Measurements from ENCODE around the gene SQSTM1. TPM values are rescaled to one million over a fixed set of nuclear protein-coding genes. Genes with fewer than 3 reads are reported as not detected.

The SQSTM1 gene
- total RNA-seq, 2 donors from 2014 or later, result 375 to 469 TPM

GRCh38 chr5:179828756-179829421, 8.2 kb downstream of the SQSTM1 start:
- Histone ChIP-seq H3K4me1 (ENCODE audit: control insufficient read depth in 1 of 2, low read depth in 2 of 2) (peaks cover 16 to 49% of the 10 kb centered on the region in 2 donors), H3K4me3 (no peak overlapping the region), H3K27me3 (replicated peaks; ENCODE audit: insufficient read depth) (no peaks in the 10 kb centered on the region), H3K9me3 (no peaks in the 10 kb centered on the region), H3K27ac (peak overlapping the region in 1 of 2 donors; percentile 22), H3K36me3 (peaks cover 94% of the 10 kb centered on the region)
- TF ChIP-seq CTCF (IDR thresholded peaks at IDR 0.05), result no peak
- ATAC-seq (ENCODE audit: insufficient number of reproducible peaks, low FRiP score, low read depth) (no peak), DNase-seq (ENCODE audit: low spot score) (no peak)

DNA sequence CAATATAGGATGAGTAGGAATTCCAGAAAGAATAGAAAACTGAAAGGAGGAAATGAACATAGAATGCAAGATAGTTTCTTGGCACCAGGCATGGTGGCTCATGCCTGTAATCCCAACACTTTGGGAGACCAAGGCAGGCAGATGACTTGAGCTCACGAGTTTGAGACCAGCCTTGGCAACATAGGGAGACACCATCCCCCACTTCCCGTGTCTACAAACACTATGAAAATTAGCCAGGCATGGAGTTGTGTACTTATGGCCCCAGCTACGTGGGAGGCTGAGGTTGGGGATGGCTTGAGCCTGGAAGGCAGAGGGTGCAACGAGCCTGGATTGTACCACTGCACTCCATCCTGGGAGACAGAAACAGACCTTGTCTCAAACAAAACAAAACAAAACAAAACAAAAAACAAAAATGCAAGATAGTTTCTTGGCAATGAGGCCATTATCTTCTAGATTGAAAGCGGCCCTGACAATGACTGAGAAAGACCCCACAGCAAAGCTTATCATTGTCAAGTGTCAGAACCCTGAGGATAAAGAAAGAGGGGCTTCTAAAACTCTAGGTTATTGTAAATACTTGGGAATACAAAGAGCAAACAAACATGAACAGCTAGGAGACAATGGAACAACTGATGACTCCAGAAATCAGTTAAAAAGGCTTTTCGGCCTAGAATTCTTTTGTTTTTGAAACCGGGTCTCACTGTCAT, 9.2 kb downstream of the SQSTM1 start:
- Histone ChIP-seq H3K4me1 (ENCODE audit: control insufficient read depth in 1 of 2, low read depth in 2 of 2) (peaks cover 6 to 39% of the 10 kb centered on the region in 2 donors), H3K27me3 (replicated peaks; ENCODE audit: insufficient read depth) (no peaks in the 10 kb centered on the region), H3K9me3 (no peaks in the 10 kb centered on the region), H3K4me3 (no peak overlapping the region), H3K27ac (no peak overlapping the region), H3K36me3 (peaks cover 85% of the 10 kb centered on the region)
- DNase-seq (ENCODE audit: low spot score) (no peak), ATAC-seq (ENCODE audit: insufficient number of reproducible peaks, low FRiP score, low read depth) (no peak)
- TF ChIP-seq CTCF (IDR thresholded peaks at IDR 0.05), result no peak

- DNase-seq (ENCODE audit: low spot score), result no peak
- TF ChIP-seq CTCF (IDR thresholded peaks at IDR 0.05), result no peak
- Histone ChIP-seq H3K27me3 (replicated peaks; ENCODE audit: insufficient read depth) (no peaks in the 10 kb centered on the region), H3K36me3 (peaks cover 81% of the 10 kb centered on the region), H3K4me3 (no peak overlapping the region), H3K4me1 (ENCODE audit: control insufficient read depth in 1 of 2, low read depth in 2 of 2) (peaks cover 3 to 29% of the 10 kb centered on the region in 2 donors), H3K9me3 (no peaks in the 10 kb centered on the region), H3K27ac (no peak overlapping the region)
- no peak for ATAC-seq (ENCODE audit: insufficient number of reproducible peaks, low FRiP score, low read depth)
Measured at GRCh38 chr5:179830818-179831468, 10.2 kb downstream of the SQSTM1 start.

- DNase-seq (ENCODE audit: low spot score), result no peak
- peaks cover 79% of the 10 kb centered on the region for H3K36me3 ChIP-seq
- no peak for TF ChIP-seq CTCF (IDR thresholded peaks at IDR 0.05)
Measured at GRCh38 chr5:179832039-179832745, 11.5 kb downstream of the SQSTM1 start.

More at GRCh38 chr5:179832039-179832745, 11.5 kb downstream of the SQSTM1 start:
- no peak for ATAC-seq (ENCODE audit: insufficient number of reproducible peaks, low FRiP score, low read depth)
- Histone ChIP-seq H3K9me3 (no peaks in the 10 kb centered on the region), H3K27ac (no peak overlapping the region), H3K27me3 (replicated peaks; ENCODE audit: insufficient read depth) (no peaks in the 10 kb centered on the region), H3K4me3 (no peak overlapping the region), H3K4me1 (ENCODE audit: control insufficient read depth in 1 of 2, low read depth in 2 of 2) (peaks cover 3 to 18% of the 10 kb centered on the region in 2 donors)
